Vagina (tissue), 2 donors: ENCODE data around the gene CCSER1.

Source experiments
- CTCF ChIP-seq, 3 experiments: fragments of 450-650 bp in 2 of 3; fragments of 200-600 bp in 1 of 3; sonication (generic) in 1 of 3; IDR thresholded peaks; one replicate each; pipeline ENCODE4 v1.5.1; 2017 to 2019; ENCODE audit warnings: antibody characterized with exemption in 3 of 3, mild to moderate bottlenecking in 2 of 3, moderate library complexity in 2 of 3
- POLR2A ChIP-seq, 2 donors: fragments of 450-650 bp; IDR thresholded peaks; one replicate each; pipeline ENCODE4 v1.6.1; 2017; ENCODE audit warnings: antibody characterized with exemption in 2 of 2, mild to moderate bottlenecking in 2 of 2, moderate library complexity in 2 of 2

GRCh38 chr4:90586799-90587198 is 459.6 kb downstream of the CCSER1 start:
- no peak for TF ChIP-seq CTCF (IDR thresholded peaks at IDR 0.05)
- TF ChIP-seq POLR2A (IDR thresholded peaks at IDR 0.05): no peak
